HepG2 (cell line): ENCODE results near the gene NGDN. TPM values are rescaled to one million over a fixed set of nuclear protein-coding genes. Genes with fewer than 3 reads are reported as not detected.
A peak's percentile ranks its signal among the peaks of the same experiment; 100 is the strongest.

Experiments used
- ATAC-seq: fragments of 200-7000 bp; cut with Tn5 transposase; 3 replicates; pipeline ENCODE4 v1.9.1; 2020; ENCODE audit warnings: mild to moderate bottlenecking, moderate library complexity
- BruUV-seq: library from RNA; stranded (reverse); fragments of 400-500 nt; replicated peaks from 2 replicates; lab custom pipeline; 2021; lab: Mats Ljungman, UMichigan
- CTCF ChIA-PET: fragments of 300-600 bp; formaldehyde crosslinking; extraction: SDS; loops from one replicate; lab custom pipeline; 2021; ENCODE audit warnings: low total read pairs, inconsistent platforms, low intra/inter-chr PET ratio; lab: Yijun Ruan, JAX
- POLR2A ChIA-PET: fragments of 350-600 bp; sonication (Branson Sonifier 250); formaldehyde crosslinking; loops from one replicate; lab custom pipeline; 2020; ENCODE audit warnings: antibody characterized with exemption, inconsistent platforms; lab: Yijun Ruan, JAX
- DNase-seq: peaks from one replicate; pipeline ENCODE4 v3.0.0-alpha.2; 2015; ENCODE audit warnings: low spot score
- FAIRE-seq: peaks from 3 replicates; lab custom pipeline; 2011; peaks lifted over from hg19 to GRCh38; lab: Jason Lieb, UNC
- H2AFZ ChIP-seq: one replicate; pipeline ENCODE4 v1.6.1; 2011; ENCODE audit warnings: low read length, inconsistent platforms
- H3K27ac ChIP-seq: fragments of 300-600 bp; 3 replicates; pipeline ENCODE4 v1.8.0; 2011; ENCODE audit warnings: mixed run types, mild to moderate bottlenecking, mixed read lengths, low read length, inconsistent platforms; ENCODE audit not compliant: insufficient read depth; ENCODE audit errors: extremely low read length
- H3K27me3 ChIP-seq, 2 experiments: fragments of 200-600 bp in 1 of 2; 2 replicates in 1 of 2; 3 replicates in 1 of 2; pipeline versions ENCODE4 v1.6.0 to v1.8.0; 2011; ENCODE audit warnings: low read length in 2 of 2, mild to moderate bottlenecking in 2 of 2, moderate library complexity in 2 of 2, inconsistent platforms in 1 of 2; ENCODE audit not compliant: insufficient read depth in 2 of 2, control insufficient read depth in 1 of 2
- H3K36me3 ChIP-seq, 2 experiments: fragments of 200-600 bp in 1 of 2; replicated peaks in 1 of 2; 2 replicates in 1 of 2; 3 replicates in 1 of 2; pipeline versions ENCODE4 v1.5.1 to v1.8.0; 2011; ENCODE audit warnings: low read length in 2 of 2, inconsistent platforms in 1 of 2; ENCODE audit not compliant: insufficient read depth in 2 of 2, control insufficient read depth in 1 of 2
- H3K4me1 ChIP-seq: 2 replicates; pipeline ENCODE4 v1.5.1; 2012; ENCODE audit warnings: low read length, inconsistent platforms; ENCODE audit not compliant: insufficient read depth
- H3K4me2 ChIP-seq: 2 replicates; pipeline ENCODE4 v1.6.0; 2011; ENCODE audit warnings: low read depth, low read length, inconsistent platforms
- H3K4me3 ChIP-seq, 3 experiments: fragments of 200-600 bp in 1 of 3; sonication (generic), shearing (Covaris generic) in 1 of 3; replicated peaks in 1 of 3; 2 replicates each; pipeline ENCODE4 v1.5.1; 2011 to 2016; ENCODE audit warnings: low read length in 3 of 3, inconsistent platforms in 2 of 3, low read depth in 2 of 3, mild to moderate bottlenecking in 2 of 3, control low read depth in 1 of 3, mixed read lengths in 1 of 3; ENCODE audit not compliant: insufficient read depth in 1 of 3
- H3K79me2 ChIP-seq: one replicate; pipeline ENCODE4 v1.6.1; 2011; ENCODE audit warnings: low read length, inconsistent platforms; ENCODE audit not compliant: insufficient read depth
- H3K9ac ChIP-seq: 2 replicates; pipeline ENCODE4 v1.6.0; 2011; ENCODE audit warnings: mild to moderate bottlenecking, low read depth, low read length, inconsistent platforms; ENCODE audit not compliant: insufficient read depth
- H3K9me3 ChIP-seq: 2 replicates; pipeline ENCODE4 v1.5.1; 2012; ENCODE audit warnings: mild to moderate bottlenecking, low read length
- H4K20me1 ChIP-seq: 2 replicates; pipeline ENCODE4 v1.6.0; 2011; ENCODE audit warnings: inconsistent platforms, mild to moderate bottlenecking, low read length, moderate library complexity; ENCODE audit not compliant: insufficient read depth
- FOXK1 ChIP-seq: sonication (generic); formaldehyde crosslinking; IDR thresholded peaks from 2 replicates; pipeline ENCODE4 v1.4.0; 2020; ENCODE audit warnings: low read depth, missing genetic modification reagents, borderline replicate concordance
- GABPA ChIP-seq, 2 experiments: IDR thresholded peaks; 2 replicates each; pipeline ENCODE4 v1.6.1; 2011 to 2016; ENCODE audit warnings: low read depth in 2 of 2, low read length in 1 of 2, missing biosample characterization in 1 of 2, missing genetic modification characterization in 1 of 2
- NAIF1 ChIP-seq: sonication (generic); formaldehyde crosslinking; IDR thresholded peaks from 2 replicates; pipeline ENCODE4 v1.5.0; 2020; ENCODE audit warnings: mild to moderate bottlenecking, missing genetic modification reagents, borderline replicate concordance
- PAF1 ChIP-seq: IDR thresholded peaks from 2 replicates; pipeline ENCODE4 v1.6.1; 2016; ENCODE audit warnings: missing genetic modification reagents, missing compliant biosample characterization
- ZNF225 ChIP-seq: sonication (generic); formaldehyde crosslinking; IDR thresholded peaks from 2 replicates; pipeline ENCODE4 v1.4.0; 2020; ENCODE audit warnings: mild to moderate bottlenecking, missing genetic modification reagents
- ZNF883 ChIP-seq: sonication (generic); formaldehyde crosslinking; IDR thresholded peaks from 2 replicates; pipeline ENCODE4 v1.5.1; 2020; ENCODE audit warnings: mild to moderate bottlenecking, missing genetic modification reagents; ENCODE audit errors: not compliant biosample characterization
- WGBS: methylation state at CpG from one replicate; pipeline ENCODE4 v1.1.6; 2017; ENCODE audit warnings: low lambda C conversion rate; 5-methylcytosine and 5-hydroxymethylcytosine counted together
- in situ Hi-C: cut with HindIII; loops from 2 replicates; pipeline ENCODE4 v1.10.0; 2017; ENCODE audit warnings: low pct_unique_long_range_greater_than_20kb; ENCODE audit not compliant: extremely low pct_ligation_motif_present
- intact Hi-C: fragments of 100-400 bp; cut with micrococcal nuclease; formaldehyde crosslinking; loops from one replicate; pipeline ENCODE4 v1.10.0; 2022; ENCODE audit not compliant: unreplicated experiment
- polyA plus RNA-seq, 8 experiments: library from polyadenylated mRNA; depleted of rRNA in 3 of 8; stranded (reverse) in 7 of 8; unstranded in 1 of 8; fragments of >200 nt; fragmentation: Illumina TruSeq in 4 of 8; extraction: Trizol in 4 of 8; gene quantifications; 2 replicates each; pipeline versions ENCODE4 v1.2.1 to v1.2.3, GENCODE V29; 2011 to 2016; ENCODE audit warnings: low read depth in 4 of 8, missing spikeins in 1 of 8, mixed read lengths in 1 of 8; ENCODE audit not compliant: insufficient read depth in 1 of 8
- total RNA-seq, 5 experiments: library from RNA; depleted of rRNA; stranded (reverse); fragments of >200 nt; fragmentation: Illumina TruSeq; extraction: Trizol; gene quantifications; 2 replicates each; pipeline ENCODE4 v1.2.3, GENCODE V29; 2016; ENCODE audit warnings: low read depth in 1 of 5
- TF ChIP-seq, protein P1 (sequence below): sonication (generic); formaldehyde crosslinking; IDR thresholded peaks from 2 replicates; pipeline ENCODE4 v1.8.0; 2022; ENCODE audit warnings: missing genetic modification reagents, mild to moderate bottlenecking, moderate library complexity, borderline replicate concordance
- TF ChIP-seq, protein P2 (sequence below): IDR thresholded peaks from 2 replicates; pipeline ENCODE4 v1.6.1; 2016; ENCODE audit warnings: missing biosample characterization, missing genetic modification reagents, low read depth
- TF ChIP-seq, protein P3 (sequence below): sonication (generic); formaldehyde crosslinking; IDR thresholded peaks from 2 replicates; pipeline ENCODE4 v1.5.0; 2020; ENCODE audit warnings: missing genetic modification reagents

The NGDN gene
- total and polyA plus RNA-seq, 2 of the 13 experiments (the other 11 are each of a cell fraction or from before 2014, with no cell fraction given): 154 to 216 TPM

DNA sequence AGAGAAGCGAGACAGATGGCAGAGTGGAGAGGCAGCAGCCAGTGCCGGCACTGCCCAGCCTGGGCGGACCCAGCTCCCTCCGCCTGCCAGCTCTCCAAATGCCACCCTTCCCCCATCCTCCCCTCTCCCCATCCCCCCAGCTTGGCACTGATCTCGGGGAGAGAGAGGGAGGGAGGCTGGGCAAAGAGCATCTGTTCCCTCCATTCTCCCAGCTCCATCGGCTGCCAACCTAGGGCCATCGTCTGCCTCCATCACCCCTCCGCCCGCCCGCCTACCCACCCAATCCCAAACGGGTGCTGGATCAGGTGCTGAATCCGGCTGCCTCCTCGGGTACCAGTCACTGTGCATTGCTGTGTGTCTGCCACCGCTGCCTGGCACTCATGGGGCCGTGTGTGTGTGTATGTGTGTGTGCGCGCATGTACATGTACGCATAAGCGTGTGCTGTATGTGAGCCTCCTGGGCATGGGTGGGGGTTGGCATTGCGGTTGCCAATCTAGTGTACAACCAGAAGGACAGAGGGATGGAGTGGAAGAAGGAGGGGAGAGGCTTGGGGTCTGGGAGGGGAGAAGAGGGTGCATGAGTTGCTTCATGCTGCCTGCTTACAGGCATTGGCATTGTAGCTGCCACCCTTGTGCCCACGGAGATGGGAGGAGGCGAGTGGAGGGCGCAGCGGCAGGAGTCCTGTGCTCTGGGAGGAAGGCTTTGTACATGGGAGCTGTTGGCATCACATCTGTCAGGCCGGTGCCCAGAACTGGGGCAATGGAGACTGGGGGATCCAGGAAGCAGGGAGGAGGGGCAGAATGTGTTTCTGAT is 43.7 kb downstream of the NGDN start (continued):
- TF ChIP-seq, protein P1, sequence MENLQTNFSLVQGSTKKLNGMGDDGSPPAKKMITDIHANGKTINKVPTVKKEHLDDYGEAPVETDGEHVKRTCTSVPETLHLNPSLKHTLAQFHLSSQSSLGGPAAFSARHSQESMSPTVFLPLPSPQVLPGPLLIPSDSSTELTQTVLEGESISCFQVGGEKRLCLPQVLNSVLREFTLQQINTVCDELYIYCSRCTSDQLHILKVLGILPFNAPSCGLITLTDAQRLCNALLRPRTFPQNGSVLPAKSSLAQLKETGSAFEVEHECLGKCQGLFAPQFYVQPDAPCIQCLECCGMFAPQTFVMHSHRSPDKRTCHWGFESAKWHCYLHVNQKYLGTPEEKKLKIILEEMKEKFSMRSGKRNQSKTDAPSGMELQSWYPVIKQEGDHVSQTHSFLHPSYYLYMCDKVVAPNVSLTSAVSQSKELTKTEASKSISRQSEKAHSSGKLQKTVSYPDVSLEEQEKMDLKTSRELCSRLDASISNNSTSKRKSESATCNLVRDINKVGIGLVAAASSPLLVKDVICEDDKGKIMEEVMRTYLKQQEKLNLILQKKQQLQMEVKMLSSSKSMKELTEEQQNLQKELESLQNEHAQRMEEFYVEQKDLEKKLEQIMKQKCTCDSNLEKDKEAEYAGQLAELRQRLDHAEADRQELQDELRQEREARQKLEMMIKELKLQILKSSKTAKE (CRISPR knock-in tag): 0 out of 2 replicates have a peak, but pooled peaks have one; percentile 23
- TF ChIP-seq, protein P2, sequence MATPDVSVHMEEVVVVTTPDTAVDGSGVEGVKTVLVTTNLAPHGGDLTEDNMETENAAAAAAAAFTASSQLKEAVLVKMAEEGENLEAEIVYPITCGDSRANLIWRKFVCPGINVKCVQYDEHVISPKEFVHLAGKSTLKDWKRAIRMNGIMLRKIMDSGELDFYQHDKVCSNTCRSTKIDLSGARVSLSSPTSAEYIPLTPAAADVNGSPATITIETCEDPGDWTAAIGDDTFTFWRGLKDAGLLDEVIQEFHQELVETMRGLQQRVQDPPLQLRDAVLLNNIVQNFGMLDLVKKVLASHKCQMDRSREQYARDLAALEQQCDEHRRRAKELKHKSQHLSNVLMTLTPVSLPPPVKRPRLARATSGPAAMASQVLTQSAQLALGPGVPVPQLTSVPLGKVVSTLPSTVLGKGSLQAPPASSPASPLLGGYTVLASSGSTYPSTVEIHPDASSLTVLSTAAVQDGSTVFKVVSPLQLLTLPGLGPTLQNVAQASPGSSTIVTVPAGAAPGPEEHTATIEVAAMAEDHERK (CRISPR knock-in tag): no peak
- 0 out of 2 replicates have a peak, but pooled peaks have one; percentile 3 for TF ChIP-seq PAF1 (CRISPR knock-in tag)
- TF ChIP-seq ZNF225 (CRISPR knock-in tag): peak; percentile 69; the same call in 1 of the 2 replicates

DNA sequence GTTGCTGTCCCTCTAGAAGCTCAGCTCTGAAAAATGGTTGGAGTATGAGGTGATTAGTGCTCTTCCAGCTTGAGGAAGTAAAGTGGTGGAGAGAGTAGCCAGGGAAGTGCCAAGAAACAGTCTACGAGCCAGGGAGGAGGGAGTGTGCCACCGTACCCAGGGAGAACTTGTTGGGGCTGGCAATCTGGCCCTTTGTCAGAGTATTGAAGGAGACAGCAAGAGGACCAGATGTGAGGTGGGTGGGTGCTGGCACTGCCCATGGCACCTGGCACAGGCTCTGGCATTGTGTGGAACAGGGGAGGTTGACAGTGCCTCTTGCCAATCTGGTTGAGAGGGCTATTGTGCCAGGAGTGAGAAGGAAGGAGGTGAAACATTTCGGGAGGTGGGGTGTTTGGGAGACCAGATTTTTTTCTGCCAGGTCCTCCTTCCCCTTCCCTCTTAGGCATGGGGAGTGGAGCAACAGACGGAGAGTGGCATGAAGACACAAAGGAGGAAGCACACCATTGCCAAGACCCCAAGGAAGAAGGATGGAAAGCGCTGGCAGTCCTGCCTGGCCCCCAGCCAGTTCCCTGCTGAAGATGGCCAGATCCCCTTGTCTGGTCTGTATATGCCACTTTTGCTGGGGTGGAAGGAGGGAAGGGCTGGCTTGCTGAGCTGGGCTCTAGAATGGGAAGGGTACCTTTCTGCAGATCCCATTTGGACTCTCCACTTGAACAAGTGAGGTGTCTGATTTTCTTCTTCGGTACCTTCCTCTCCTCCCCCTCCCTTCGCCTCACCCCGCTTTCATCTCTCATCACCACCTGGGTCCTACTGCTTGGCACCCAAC is 44.5 kb downstream of the NGDN start:
- DNase-seq (no peak), ATAC-seq (no peak; the same call in 2 of the 3 replicates), FAIRE-seq (no peak)
- H2AFZ ChIP-seq: no peak overlapping the region
- TF ChIP-seq FOXK1 (CRISPR knock-in tag) (no peak), NAIF1 (CRISPR knock-in tag) (no peak), ZNF883 (CRISPR knock-in tag) (peak; percentile 59), GABPA (IDR thresholded peaks at IDR 0.05; ENCODE audit: low read depth, low read length) (0 out of 2 replicates have a peak, but pooled peaks have one; percentile 8), GABPA (CRISPR knock-in tag; IDR thresholded peaks at IDR 0.05; ENCODE audit: low read depth) (no peak)
- TF ChIP-seq, protein P3, sequence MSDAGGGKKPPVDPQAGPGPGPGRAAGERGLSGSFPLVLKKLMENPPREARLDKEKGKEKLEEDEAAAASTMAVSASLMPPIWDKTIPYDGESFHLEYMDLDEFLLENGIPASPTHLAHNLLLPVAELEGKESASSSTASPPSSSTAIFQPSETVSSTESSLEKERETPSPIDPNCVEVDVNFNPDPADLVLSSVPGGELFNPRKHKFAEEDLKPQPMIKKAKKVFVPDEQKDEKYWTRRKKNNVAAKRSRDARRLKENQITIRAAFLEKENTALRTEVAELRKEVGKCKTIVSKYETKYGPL (CRISPR knock-in tag): no peak
- peaks cover 5 to 7% of the 10 kb centered on the region in 2 experiments; a peak in 3 of 5 replicates for H3K36me3 ChIP-seq
- intact Hi-C loops: no loop called here
- H4K20me1 ChIP-seq: no peaks in the 10 kb centered on the region
- H3K4me2 ChIP-seq: no peak overlapping the region
- ChIA-PET POLR2A (no interaction called here), CTCF (no interaction called here)
- no peak overlapping the region for H3K4me3 ChIP-seq
- no peaks in the 10 kb centered on the region for H3K27me3 ChIP-seq
- BruUV-seq: no TSS peak
- no peak overlapping the region for H3K27ac ChIP-seq
- H3K4me1 ChIP-seq: no peaks in the 10 kb centered on the region
- H3K79me2 ChIP-seq: no peaks in the 10 kb centered on the region
- no peak overlapping the region for H3K9ac ChIP-seq
- H3K9me3 ChIP-seq: no peaks in the 10 kb centered on the region
- in situ Hi-C loops: no loop called here
- WGBS: 96% methylated on average over 8 of the region's 8 CpGs
